OCI-LY1 (cell line): Measurements from ENCODE around the gene KCNIP3.

Experiments used
- EZH2 ChIP-seq: fragments of 200-600 bp; sonication (generic), shearing (Covaris generic); IDR thresholded peaks from 2 replicates; pipeline ENCODE4 v1.8.0; 2017; ENCODE audit warnings: borderline replicate concordance, mixed run types, mild to moderate bottlenecking, antibody characterized with exemption, low read length, moderate library complexity, mixed read lengths
- TF ChIP-seq, protein P1 (sequence below): fragments of 200-600 bp; sonication (generic), shearing (Covaris generic); IDR thresholded peaks from 2 replicates; pipeline ENCODE4 v1.5.1; 2017; ENCODE audit warnings: mild to moderate bottlenecking, antibody characterized with exemption, low read length, moderate library complexity, mixed read lengths

DNA sequence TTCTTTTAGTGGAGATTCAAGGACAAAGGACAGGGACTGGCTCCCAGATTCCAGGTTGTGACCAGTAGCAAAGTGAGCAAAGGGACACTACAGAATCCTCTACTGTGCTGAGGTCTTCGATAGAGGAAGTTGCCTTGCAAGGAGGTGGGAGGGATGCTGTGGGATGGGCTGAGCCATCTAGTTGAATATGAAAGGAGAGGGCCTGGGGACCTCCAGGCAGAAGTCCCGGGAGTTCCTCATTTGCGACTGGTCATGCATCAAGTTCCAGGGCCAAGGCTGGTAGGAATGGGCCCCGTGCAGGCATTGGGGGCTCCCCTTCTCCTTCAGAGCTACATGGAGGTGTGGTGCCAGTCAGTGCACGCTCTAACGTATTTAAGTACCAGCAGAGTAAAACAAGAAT is 35.5 kb upstream of the KCNIP3 start:
- TF ChIP-seq, protein P1, sequence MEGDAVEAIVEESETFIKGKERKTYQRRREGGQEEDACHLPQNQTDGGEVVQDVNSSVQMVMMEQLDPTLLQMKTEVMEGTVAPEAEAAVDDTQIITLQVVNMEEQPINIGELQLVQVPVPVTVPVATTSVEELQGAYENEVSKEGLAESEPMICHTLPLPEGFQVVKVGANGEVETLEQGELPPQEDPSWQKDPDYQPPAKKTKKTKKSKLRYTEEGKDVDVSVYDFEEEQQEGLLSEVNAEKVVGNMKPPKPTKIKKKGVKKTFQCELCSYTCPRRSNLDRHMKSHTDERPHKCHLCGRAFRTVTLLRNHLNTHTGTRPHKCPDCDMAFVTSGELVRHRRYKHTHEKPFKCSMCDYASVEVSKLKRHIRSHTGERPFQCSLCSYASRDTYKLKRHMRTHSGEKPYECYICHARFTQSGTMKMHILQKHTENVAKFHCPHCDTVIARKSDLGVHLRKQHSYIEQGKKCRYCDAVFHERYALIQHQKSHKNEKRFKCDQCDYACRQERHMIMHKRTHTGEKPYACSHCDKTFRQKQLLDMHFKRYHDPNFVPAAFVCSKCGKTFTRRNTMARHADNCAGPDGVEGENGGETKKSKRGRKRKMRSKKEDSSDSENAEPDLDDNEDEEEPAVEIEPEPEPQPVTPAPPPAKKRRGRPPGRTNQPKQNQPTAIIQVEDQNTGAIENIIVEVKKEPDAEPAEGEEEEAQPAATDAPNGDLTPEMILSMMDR, result no peak
- TF ChIP-seq EZH2, result no peak
